T-cell (primary cell): Measurements from ENCODE around the gene ZFYVE26. TPM values are rescaled to one million over a fixed set of nuclear protein-coding genes. Genes with fewer than 3 reads are reported as not detected.

Experiments
- ATAC-seq, 4 experiments: fragments of 200-7000 bp in 3 of 4; fragments of 150-1000 bp in 1 of 4; cut with Tn5 transposase; replicated peaks in 1 of 4; 1 replicate in 3 of 4; 2 replicates in 1 of 4; pipeline ENCODE4 v1.10.0; 2021; ENCODE audit warnings: moderate library complexity in 3 of 4, mild to moderate bottlenecking in 2 of 4, moderate number of reproducible peaks in 1 of 4
- CTCF ChIA-PET, 2 donors: fragments of 300-600 bp; sonication (Branson Sonifier 250); formaldehyde crosslinking; loops; one replicate each; lab custom pipeline; 2022; ENCODE audit warnings: antibody characterized with exemption in 2 of 2; lab: Charles Lee
- POLR2A ChIA-PET, 2 donors: fragments of 300-600 bp; sonication (Branson Sonifier 250); formaldehyde crosslinking; loops; one replicate each; lab custom pipeline; 2022; ENCODE audit warnings: antibody characterized with exemption in 2 of 2; lab: Charles Lee
- DNase-seq, 35 experiments: peaks; one replicate each; pipeline versions ENCODE4 v3.0.0 to v3.0.0-alpha.2; 2013 to 2023
- H3K27ac ChIP-seq: one replicate; pipeline ENCODE4 v1.5.1; 2013; ENCODE audit warnings: low read length
- H3K27me3 ChIP-seq, 2 experiments: replicated peaks in 1 of 2; 1 replicate in 1 of 2; 2 replicates in 1 of 2; pipeline versions ENCODE4 v1.6.1 to v1.7.0; 2013; ENCODE audit warnings: low read length in 1 of 2, mixed read lengths in 1 of 2; ENCODE audit not compliant: control insufficient read depth in 2 of 2, insufficient read depth in 2 of 2; ENCODE audit errors: extremely low read depth in 1 of 2
- H3K36me3 ChIP-seq, 2 donors: 1 replicate in 1 of 2; 2 replicates in 1 of 2; pipeline versions ENCODE4 v1.6.1 to v1.7.0; 2013; ENCODE audit warnings: low read length in 1 of 2; ENCODE audit not compliant: control insufficient read depth in 2 of 2, insufficient read depth in 1 of 2; ENCODE audit errors: extremely low read depth in 1 of 2
- H3K4me1 ChIP-seq, 2 experiments: 1 replicate in 1 of 2; 2 replicates in 1 of 2; pipeline versions ENCODE4 v1.6.1 to v1.7.0; 2013; ENCODE audit warnings: low read length in 2 of 2, mixed read lengths in 1 of 2; ENCODE audit not compliant: insufficient read depth in 2 of 2, control insufficient read depth in 1 of 2; ENCODE audit errors: extremely low read depth in 1 of 2
- H3K4me3 ChIP-seq, 2 donors: 1 replicate in 1 of 2; 2 replicates in 1 of 2; pipeline versions ENCODE4 v1.5.1 to v1.7.0; 2013; ENCODE audit warnings: mild to moderate bottlenecking in 2 of 2, low read length in 1 of 2, moderate library complexity in 1 of 2; ENCODE audit not compliant: control insufficient read depth in 1 of 2; ENCODE audit errors: extremely low read depth in 1 of 2
- H3K9me3 ChIP-seq: 2 replicates; pipeline ENCODE4 v1.7.0; 2013
- H3K27ac Mint-ChIP-seq, 2 donors: one replicate each; pipeline ENCODE4 v1.8.0; 2020 to 2021; ENCODE audit warnings: mild to moderate bottlenecking in 2 of 2, mixed read lengths in 2 of 2
- H3K27me3 Mint-ChIP-seq, 2 donors: one replicate each; pipeline ENCODE4 v1.8.0; 2021 to 2022; ENCODE audit warnings: mixed read lengths in 2 of 2
- H3K36me3 Mint-ChIP-seq: one replicate; pipeline ENCODE4 v1.8.0; 2021; ENCODE audit warnings: mixed read lengths
- H3K4me1 Mint-ChIP-seq, 3 donors: one replicate each; pipeline ENCODE4 v1.8.0; 2020 to 2022; ENCODE audit warnings: mixed read lengths in 3 of 3, mild to moderate bottlenecking in 1 of 3
- H3K4me3 Mint-ChIP-seq, 3 donors: one replicate each; pipeline ENCODE4 v1.8.0; 2020 to 2022; ENCODE audit warnings: mild to moderate bottlenecking in 3 of 3, mixed read lengths in 3 of 3, moderate library complexity in 3 of 3
- H3K9me3 Mint-ChIP-seq, 3 donors: one replicate each; pipeline ENCODE4 v1.8.0; 2020 to 2022; ENCODE audit warnings: mixed read lengths in 3 of 3
- WGBS: methylation state at CpG from one replicate; pipeline ENCODE4 v1.1.5; 2013; ENCODE audit warnings: missing lambda C conversion rate; ENCODE audit not compliant: insufficient coverage; 5-methylcytosine and 5-hydroxymethylcytosine counted together
- total RNA-seq, 35 experiments: library from RNA in 6 of 35; stranded (reverse) in 6 of 35; fragments of 120-200 nt in 1 of 35; gene quantifications; one replicate each; pipeline versions ENCODE4 v1.2.1 to v1.2.4 and lab custom pipeline; 2013 to 2026

The ZFYVE26 gene
- total RNA-seq, 5 donors from 2014 or later (not counting 1 experiment from before 2014, with no cell fraction given): 26.0 to 37.6 (median 32.5) TPM

- Histone ChIP-seq H3K36me3 (peaks cover 23 to 86% of the 10 kb centered on the region in 2 donors), H3K9me3 (no peaks in the 10 kb centered on the region), H3K4me3 (no peak overlapping the region), H3K27me3 (no peaks in the 10 kb centered on the region), H3K4me1 (no peaks in the 10 kb centered on the region), H3K27ac (no peak overlapping the region)
- H3K36me3 Mint-ChIP-seq: peaks cover 65% of the 10 kb centered on the region
- no peaks in the 10 kb centered on the region for H3K9me3 Mint-ChIP-seq
- H3K27ac Mint-ChIP-seq: no peak overlapping the region
- no peak overlapping the region for H3K4me3 Mint-ChIP-seq
- ATAC-seq (no peak), DNase-seq (no peak)
- ChIA-PET CTCF (no interaction called here), POLR2A (no interaction called here)
- H3K27me3 Mint-ChIP-seq: no peaks in the 10 kb centered on the region
- WGBS: 88% methylated on average over 10 of the region's 20 CpGs
- no peaks in the 10 kb centered on the region for H3K4me1 Mint-ChIP-seq
Measured at GRCh38 chr14:67798731-67799130, 17.7 kb downstream of the ZFYVE26 start.

GRCh38 chr14:67787673-67788072 lies 28.7 kb downstream of the ZFYVE26 start:
- Histone ChIP-seq H3K27ac (no peak overlapping the region), H3K4me1 (no peaks in the 10 kb centered on the region), H3K9me3 (no peaks in the 10 kb centered on the region), H3K27me3 (no peaks in the 10 kb centered on the region), H3K4me3 (no peak overlapping the region), H3K36me3 (peaks cover 10 to 86% of the 10 kb centered on the region in 2 donors)
- Mint-ChIP-seq H3K27ac (no peak overlapping the region), H3K4me1 (no peaks in the 10 kb centered on the region), H3K27me3 (no peaks in the 10 kb centered on the region), H3K9me3 (no peaks in the 10 kb centered on the region), H3K4me3 (no peak overlapping the region), H3K36me3 (peaks cover 80% of the 10 kb centered on the region)
- CTCF ChIA-PET: interaction anchor here in 1 of 2 donors (0.6 kb wide), 1 partner anchor 450 kb away, joined by 11 read pairs; no protein-coding TSS in a partner anchor
- ATAC-seq (no peak), DNase-seq (no peak)
- WGBS: no CpG with 5 or more reads among the region's 1 CpG
- POLR2A ChIA-PET: no interaction called here

- no peaks in the 10 kb centered on the region for H3K4me1 Mint-ChIP-seq
- no peak overlapping the region for H3K4me3 Mint-ChIP-seq
- no peaks in the 10 kb centered on the region for H3K9me3 ChIP-seq
- peaks cover 94% of the 10 kb centered on the region for H3K36me3 Mint-ChIP-seq
- ATAC-seq (no peak), DNase-seq (no peak)
- POLR2A ChIA-PET: no interaction called here
- H3K27ac ChIP-seq: no peak overlapping the region
- H3K9me3 Mint-ChIP-seq: no peaks in the 10 kb centered on the region
- CTCF ChIA-PET: no interaction called here
- H3K4me1 ChIP-seq: no peaks in the 10 kb centered on the region
- H3K36me3 ChIP-seq: peaks cover 8 to 97% of the 10 kb centered on the region in 2 donors
- no peaks in the 10 kb centered on the region for H3K27me3 Mint-ChIP-seq
- H3K27me3 ChIP-seq: no peaks in the 10 kb centered on the region
- no peak overlapping the region for H3K27ac Mint-ChIP-seq
- WGBS: 100% methylated on average over 1 of the region's 4 CpGs
- no peak overlapping the region for H3K4me3 ChIP-seq
Measured at GRCh38 chr14:67785270-67786109, 30.9 kb downstream of the ZFYVE26 start.

GRCh38 chr14:67784244-67784823 lies 32.1 kb downstream of the ZFYVE26 start:
- ChIA-PET CTCF (no interaction called here), POLR2A (no interaction called here)
- Mint-ChIP-seq H3K4me1 (no peaks in the 10 kb centered on the region), H3K36me3 (peaks cover 93% of the 10 kb centered on the region), H3K9me3 (no peaks in the 10 kb centered on the region), H3K27me3 (no peaks in the 10 kb centered on the region), H3K27ac (no peak overlapping the region), H3K4me3 (no peak overlapping the region)
- H3K4me1 ChIP-seq: no peaks in the 10 kb centered on the region
- no peaks in the 10 kb centered on the region for H3K27me3 ChIP-seq
- WGBS: 91% methylated on average over 4 of the region's 5 CpGs
- ATAC-seq (no peak), DNase-seq (no peak)
- H3K36me3 ChIP-seq: peaks cover 4 to 93% of the 10 kb centered on the region in 2 donors
- no peak overlapping the region for H3K27ac ChIP-seq
- H3K9me3 ChIP-seq: no peaks in the 10 kb centered on the region
- no peak overlapping the region for H3K4me3 ChIP-seq

GRCh38 chr14:67782090-67782489 lies 34.3 kb downstream of the ZFYVE26 start:
- H3K36me3 Mint-ChIP-seq: peaks cover 91% of the 10 kb centered on the region
- no peak overlapping the region for H3K27ac Mint-ChIP-seq
- no peak overlapping the region for H3K4me3 Mint-ChIP-seq
- ChIA-PET POLR2A (no interaction called here), CTCF (no interaction called here)
- H3K4me1 ChIP-seq: no peaks in the 10 kb centered on the region
- peaks cover 7 to 90% of the 10 kb centered on the region in 2 donors for H3K36me3 ChIP-seq
- H3K4me3 ChIP-seq: no peak overlapping the region
- H3K4me1 Mint-ChIP-seq: no peaks in the 10 kb centered on the region
- no peaks in the 10 kb centered on the region for H3K9me3 Mint-ChIP-seq
- no peaks in the 10 kb centered on the region for H3K27me3 Mint-ChIP-seq
- H3K9me3 ChIP-seq: no peaks in the 10 kb centered on the region
- no peak overlapping the region for H3K27ac ChIP-seq
- 50% methylated on average over 2 of the region's 3 CpGs for WGBS
- H3K27me3 ChIP-seq: no peaks in the 10 kb centered on the region
- DNase-seq: no peak
- no peak for ATAC-seq

GRCh38 chr14:67778792-67779191 lies 37.6 kb downstream of the ZFYVE26 start:
- H3K4me3 ChIP-seq: no peak overlapping the region
- H3K4me1 Mint-ChIP-seq: no peaks in the 10 kb centered on the region
- H3K36me3 Mint-ChIP-seq: peaks cover 88% of the 10 kb centered on the region
- no peaks in the 10 kb centered on the region for H3K9me3 ChIP-seq
- no peaks in the 10 kb centered on the region for H3K27me3 Mint-ChIP-seq
- H3K27me3 ChIP-seq: no peaks in the 10 kb centered on the region
- no peaks in the 10 kb centered on the region for H3K4me1 ChIP-seq
- ChIA-PET CTCF (interaction anchor here in 1 of 2 donors (0.6 kb wide), 1 partner anchor 1065 kb away, joined by 3 read pairs; no protein-coding TSS in a partner anchor), POLR2A (no interaction called here)
- ATAC-seq (no peak), DNase-seq (no peak)
- H3K27ac Mint-ChIP-seq: no peak overlapping the region
- no CpG with 5 or more reads among the region's 1 CpG for WGBS
- no peak overlapping the region for H3K27ac ChIP-seq
- H3K9me3 Mint-ChIP-seq: no peaks in the 10 kb centered on the region
- no peak overlapping the region for H3K4me3 Mint-ChIP-seq
- peaks cover 3 to 91% of the 10 kb centered on the region in 2 donors for H3K36me3 ChIP-seq
